GM23338 (cell line): Measurements from ENCODE around the gene RPL7L1. TPM values are rescaled to one million over a fixed set of nuclear protein-coding genes. Genes with fewer than 3 reads are reported as not detected.

ENCODE experiments used
- ATAC-seq: fragments of 200-7000 bp; cut with Tn5 transposase; 3 replicates; pipeline ENCODE4 v1.9.1; 2020
- DNase-seq: peaks from one replicate; pipeline ENCODE4 v3.0.0-alpha.2; 2015; ENCODE audit warnings: low spot score
- H2AFZ ChIP-seq: fragments of 200-600 bp; sonication (generic); 2 replicates; pipeline ENCODE4 v1.8.0; 2016; ENCODE audit warnings: antibody characterized with exemption, mild to moderate bottlenecking, moderate library complexity
- H3F3A ChIP-seq: fragments of 200-600 bp; sonication (generic); replicated peaks from 2 replicates; pipeline ENCODE4 v1.8.0; 2017; ENCODE audit warnings: antibody characterized with exemption, mixed run types, low read depth
- H3K27ac ChIP-seq: fragments of 200-600 bp; sonication (generic); 2 replicates; pipeline ENCODE4 v1.6.1; 2016; ENCODE audit warnings: low read depth
- H3K27me3 ChIP-seq: fragments of 200-600 bp; sonication (generic); 2 replicates; pipeline ENCODE4 v1.8.0; 2016; ENCODE audit warnings: mild to moderate bottlenecking, mixed run types, moderate library complexity; ENCODE audit not compliant: insufficient read depth
- H3K36me3 ChIP-seq: fragments of 200-600 bp; sonication (generic); 2 replicates; pipeline ENCODE4 v1.8.0; 2016; ENCODE audit warnings: mild to moderate bottlenecking; ENCODE audit not compliant: insufficient read depth
- H3K4me1 ChIP-seq: fragments of 200-600 bp; sonication (generic); 2 replicates; pipeline ENCODE4 v1.8.0; 2016; ENCODE audit warnings: mild to moderate bottlenecking, moderate library complexity; ENCODE audit not compliant: insufficient read depth
- H3K4me2 ChIP-seq: fragments of 200-600 bp; sonication (generic); 2 replicates; pipeline ENCODE4 v1.7.1; 2017; ENCODE audit warnings: mixed run types
- H3K4me3 ChIP-seq: fragments of 200-600 bp; sonication (generic); 2 replicates; pipeline ENCODE4 v1.6.1; 2016; ENCODE audit warnings: mixed run types
- H3K79me2 ChIP-seq: fragments of 200-600 bp; sonication (generic); replicated peaks from 2 replicates; pipeline ENCODE4 v1.8.0; 2017; ENCODE audit warnings: mild to moderate bottlenecking; ENCODE audit not compliant: insufficient read depth
- H3K9me2 ChIP-seq: fragments of 200-600 bp; sonication (generic); 2 replicates; pipeline ENCODE4 v1.8.0; 2017; ENCODE audit not compliant: insufficient read depth
- H4K20me1 ChIP-seq: fragments of 200-600 bp; sonication (generic); replicated peaks from 2 replicates; pipeline ENCODE4 v1.8.0; 2017; ENCODE audit warnings: mild to moderate bottlenecking; ENCODE audit not compliant: insufficient read depth
- H3K27ac Mint-ChIP-seq: 2 replicates; pipeline ENCODE4 v1.8.0; 2020; ENCODE audit warnings: inconsistent platforms, mild to moderate bottlenecking, moderate library complexity, mixed read lengths
- H3K27me3 Mint-ChIP-seq: 3 replicates; pipeline ENCODE4 v1.8.0; 2022; ENCODE audit warnings: low read depth, mild to moderate bottlenecking, moderate library complexity, mixed read lengths, inconsistent platforms; ENCODE audit not compliant: insufficient read depth, poor library complexity
- H3K36me3 Mint-ChIP-seq: 3 replicates; pipeline ENCODE4 v1.8.0; 2021; ENCODE audit warnings: low read depth, mild to moderate bottlenecking, inconsistent platforms, moderate library complexity, mixed read lengths
- H3K4me1 Mint-ChIP-seq: 3 replicates; pipeline ENCODE4 v1.8.0; 2020; ENCODE audit warnings: mild to moderate bottlenecking, inconsistent platforms, mixed read lengths
- H3K4me3 Mint-ChIP-seq: 3 replicates; pipeline ENCODE4 v1.8.0; 2021; ENCODE audit warnings: moderate library complexity, mild to moderate bottlenecking, inconsistent platforms, mixed read lengths
- H3K9me3 Mint-ChIP-seq: 3 replicates; pipeline ENCODE4 v1.8.0; 2020; ENCODE audit warnings: moderate library complexity, mild to moderate bottlenecking, inconsistent platforms, mixed read lengths
- CREB1 ChIP-seq: fragments of 250-450 bp; sonication (Bioruptor Pico); IDR thresholded peaks from 2 replicates; pipeline ENCODE4 v1.5.0; 2020; ENCODE audit warnings: low read depth, mild to moderate bottlenecking, moderate library complexity
- ETS1 ChIP-seq: IDR thresholded peaks from 2 replicates; pipeline ENCODE4 v1.6.1; 2016; ENCODE audit warnings: antibody characterized with exemption
- EZH2 ChIP-seq: fragments of 200-600 bp; sonication (generic); IDR thresholded peaks from one replicate; pipeline ENCODE4 v1.8.0; 2017; ENCODE audit warnings: antibody characterized with exemption, mild to moderate bottlenecking, low read depth; ENCODE audit not compliant: unreplicated experiment
- JUNB ChIP-seq: IDR thresholded peaks from one replicate; pipeline ENCODE4 v1.6.1; 2016; ENCODE audit warnings: antibody characterized with exemption; ENCODE audit not compliant: unreplicated experiment
- NANOG ChIP-seq: IDR thresholded peaks from 2 replicates; pipeline ENCODE4 v1.6.1; 2016; ENCODE audit warnings: antibody characterized with exemption, borderline replicate concordance
- POLR2AphosphoS5 ChIP-seq: IDR thresholded peaks from 2 replicates; pipeline ENCODE4 v1.6.1; 2016; ENCODE audit warnings: antibody characterized with exemption, low read depth
- REST ChIP-seq: IDR thresholded peaks from one replicate; pipeline ENCODE4 v1.6.1; 2018; ENCODE audit warnings: antibody characterized with exemption; ENCODE audit not compliant: unreplicated experiment
- ZNF114 ChIP-seq: fragments of 250-450 bp; sonication (Bioruptor Pico); IDR thresholded peaks from 2 replicates; pipeline ENCODE4 v1.5.0; 2020; ENCODE audit warnings: mild to moderate bottlenecking, moderate library complexity
- ZNF331 ChIP-seq: fragments of 250-450 bp; sonication (Bioruptor Pico); IDR thresholded peaks from 2 replicates; pipeline ENCODE4 v1.5.0; 2020; ENCODE audit warnings: low read depth, mild to moderate bottlenecking, moderate library complexity
- polyA plus RNA-seq: library from polyadenylated mRNA; unstranded; fragments of >200 nt; fragmentation: Nextera tagmentation; extraction: Ambion mirVana; gene quantifications from 2 replicates; pipeline ENCODE4 v1.2.1, GENCODE V29; 2016
- total RNA-seq: library from RNA; depleted of rRNA; stranded (reverse); fragments of >200 nt; shearing (Covaris generic); gene quantifications from 2 replicates; pipeline ENCODE4 v1.2.3, GENCODE V29; 2014
- TF ChIP-seq, protein P1 (sequence below), 2 experiments: fragments of 200-600 bp in 1 of 2; sonication (generic) in 1 of 2; conservative IDR thresholded peaks; 2 replicates each; pipeline versions ENCODE4 v1.5.1 to v1.6.1; 2016 to 2017; ENCODE audit warnings: antibody characterized with exemption in 2 of 2, low read depth in 2 of 2, mild to moderate bottlenecking in 2 of 2, moderate library complexity in 1 of 2

RPL7L1 gene
- total and polyA plus RNA-seq, 2 experiments from 2014 or later: 86.9 to 124 TPM

- Histone ChIP-seq H3K4me3 (no peak overlapping the region), H3K4me2 (no peak overlapping the region), H3K4me1 (no peaks in the 10 kb centered on the region), H2AFZ (no peak overlapping the region), H3K27me3 (no peaks in the 10 kb centered on the region), H3F3A (0 out of 2 replicates have a peak, but pooled peaks cover 3% of the 10 kb centered on the region), H4K20me1 (no peaks in the 10 kb centered on the region; the same call in 1 of the 2 replicates), H3K36me3 (0 out of 2 replicates have a peak, but pooled peaks cover 3% of the 10 kb centered on the region), H3K9me2 (no peaks in the 10 kb centered on the region), H3K27ac (no peak overlapping the region), H3K79me2 (no peaks in the 10 kb centered on the region)
- peaks cover 3% of the 10 kb centered on the region for H3K27me3 Mint-ChIP-seq
- H3K36me3 Mint-ChIP-seq: no peaks in the 10 kb centered on the region
- no peaks in the 10 kb centered on the region for H3K4me1 Mint-ChIP-seq
- H3K9me3 Mint-ChIP-seq: no peaks in the 10 kb centered on the region
- H3K27ac Mint-ChIP-seq: no peak overlapping the region
- no peak overlapping the region for H3K4me3 Mint-ChIP-seq
- ATAC-seq (no peak), DNase-seq (no peak)
- no peak for TF ChIP-seq POLR2AphosphoS5
- TF ChIP-seq EZH2: no peak
- TF ChIP-seq JUNB: no peak
- no peak for TF ChIP-seq ZNF331 (CRISPR knock-in tag)
Measured at GRCh38 chr6:42871711-42872110, 7.7 kb upstream of the RPL7L1 start.

GRCh38 chr6:42873313-42873712 is 6.1 kb upstream of the RPL7L1 start:
- Mint-ChIP-seq H3K4me3 (no peak overlapping the region), H3K27me3 (peaks cover 2% of the 10 kb centered on the region), H3K36me3 (no peaks in the 10 kb centered on the region), H3K4me1 (no peaks in the 10 kb centered on the region), H3K9me3 (no peaks in the 10 kb centered on the region), H3K27ac (no peak overlapping the region)
- ATAC-seq: no peak
- no peaks in the 10 kb centered on the region for H3K4me1 ChIP-seq
- no peak overlapping the region for H3K27ac ChIP-seq
- H3K36me3 ChIP-seq: no peaks in the 10 kb centered on the region
- no peak overlapping the region for H2AFZ ChIP-seq
- H3K79me2 ChIP-seq: no peaks in the 10 kb centered on the region
- no peaks in the 10 kb centered on the region for H3K9me2 ChIP-seq
- no peaks in the 10 kb centered on the region for H4K20me1 ChIP-seq
- no peak for DNase-seq
- no peak overlapping the region for H3K4me2 ChIP-seq
- H3K27me3 ChIP-seq: no peaks in the 10 kb centered on the region
- no peak overlapping the region for H3K4me3 ChIP-seq
- H3F3A ChIP-seq: peaks cover 4% of the 10 kb centered on the region; the same call in 1 of the 2 replicates
- TF ChIP-seq NANOG (no peak), JUNB (no peak), ZNF114 (CRISPR knock-in tag) (no peak), CREB1 (CRISPR knock-in tag) (no peak), ETS1 (no peak), POLR2AphosphoS5 (no peak), ZNF331 (CRISPR knock-in tag) (no peak), REST (no peak)
- TF ChIP-seq, protein P1, sequence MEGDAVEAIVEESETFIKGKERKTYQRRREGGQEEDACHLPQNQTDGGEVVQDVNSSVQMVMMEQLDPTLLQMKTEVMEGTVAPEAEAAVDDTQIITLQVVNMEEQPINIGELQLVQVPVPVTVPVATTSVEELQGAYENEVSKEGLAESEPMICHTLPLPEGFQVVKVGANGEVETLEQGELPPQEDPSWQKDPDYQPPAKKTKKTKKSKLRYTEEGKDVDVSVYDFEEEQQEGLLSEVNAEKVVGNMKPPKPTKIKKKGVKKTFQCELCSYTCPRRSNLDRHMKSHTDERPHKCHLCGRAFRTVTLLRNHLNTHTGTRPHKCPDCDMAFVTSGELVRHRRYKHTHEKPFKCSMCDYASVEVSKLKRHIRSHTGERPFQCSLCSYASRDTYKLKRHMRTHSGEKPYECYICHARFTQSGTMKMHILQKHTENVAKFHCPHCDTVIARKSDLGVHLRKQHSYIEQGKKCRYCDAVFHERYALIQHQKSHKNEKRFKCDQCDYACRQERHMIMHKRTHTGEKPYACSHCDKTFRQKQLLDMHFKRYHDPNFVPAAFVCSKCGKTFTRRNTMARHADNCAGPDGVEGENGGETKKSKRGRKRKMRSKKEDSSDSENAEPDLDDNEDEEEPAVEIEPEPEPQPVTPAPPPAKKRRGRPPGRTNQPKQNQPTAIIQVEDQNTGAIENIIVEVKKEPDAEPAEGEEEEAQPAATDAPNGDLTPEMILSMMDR (conservative IDR thresholded peaks at IDR 0.05; ENCODE audit: low read depth in 2 of 2): no peak
